Islet precursor cell (in vitro differentiated cells): Measurements from ENCODE around the gene ZMIZ2.
"Not testable (repeated sequence)": the region's sequence is repeated elsewhere in the genome, so short reads cannot be mapped to it uniquely, and the experiment has no call there.

ENCODE experiments used
- DNase-seq: peaks from one replicate; pipeline ENCODE4 v3.0.0-alpha.2; 2018

ZMIZ2 gene

DNA sequence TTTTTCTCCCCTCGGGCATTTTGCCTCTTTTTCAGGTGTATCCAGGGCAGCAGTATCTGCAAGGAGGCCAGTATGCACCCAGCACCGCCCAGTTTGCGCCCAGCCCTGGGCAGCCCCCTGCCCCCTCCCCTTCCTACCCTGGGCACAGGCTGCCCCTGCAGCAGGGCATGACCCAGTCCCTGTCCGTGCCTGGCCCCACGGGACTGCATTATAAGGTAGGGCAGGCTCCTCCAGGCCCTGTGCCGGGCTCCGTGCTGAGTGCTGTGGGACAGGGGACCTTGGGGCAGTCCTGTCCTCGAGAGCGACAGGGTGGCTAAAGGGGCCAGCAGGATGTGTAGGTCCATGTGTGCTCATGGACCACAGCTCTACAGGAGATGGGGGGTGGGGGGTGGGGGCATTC is 10.6 kb downstream of the ZMIZ2 start:
- peak; percentile 46 for DNase-seq

DNA sequence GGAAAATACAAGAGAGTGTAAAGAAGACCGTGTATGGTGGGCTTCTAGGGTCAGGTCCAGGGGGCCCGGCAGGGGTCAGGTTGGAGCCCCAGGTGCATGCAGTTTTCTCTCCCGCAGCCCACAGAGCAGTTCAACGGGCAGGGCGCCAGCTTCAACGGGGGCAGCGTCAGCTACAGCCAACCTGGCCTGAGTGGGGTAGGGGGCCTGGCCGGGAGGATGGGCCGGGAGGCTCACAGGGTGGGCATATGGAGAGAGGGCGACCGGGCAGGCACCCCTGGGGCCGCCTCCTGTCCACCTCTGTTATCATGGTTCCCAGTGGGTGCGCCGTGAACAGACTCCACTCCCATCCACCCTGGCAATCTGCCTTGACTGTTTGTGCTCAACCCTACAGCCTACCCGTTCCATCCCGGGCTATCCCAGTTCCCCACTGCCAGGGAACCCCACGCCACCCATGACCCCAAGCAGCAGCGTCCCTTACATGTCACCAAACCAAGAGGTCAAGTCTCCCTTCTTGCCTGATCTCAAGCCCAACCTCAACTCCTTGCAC is 11.5 kb downstream of the ZMIZ2 start:
- DNase-seq, result no peak

DNA sequence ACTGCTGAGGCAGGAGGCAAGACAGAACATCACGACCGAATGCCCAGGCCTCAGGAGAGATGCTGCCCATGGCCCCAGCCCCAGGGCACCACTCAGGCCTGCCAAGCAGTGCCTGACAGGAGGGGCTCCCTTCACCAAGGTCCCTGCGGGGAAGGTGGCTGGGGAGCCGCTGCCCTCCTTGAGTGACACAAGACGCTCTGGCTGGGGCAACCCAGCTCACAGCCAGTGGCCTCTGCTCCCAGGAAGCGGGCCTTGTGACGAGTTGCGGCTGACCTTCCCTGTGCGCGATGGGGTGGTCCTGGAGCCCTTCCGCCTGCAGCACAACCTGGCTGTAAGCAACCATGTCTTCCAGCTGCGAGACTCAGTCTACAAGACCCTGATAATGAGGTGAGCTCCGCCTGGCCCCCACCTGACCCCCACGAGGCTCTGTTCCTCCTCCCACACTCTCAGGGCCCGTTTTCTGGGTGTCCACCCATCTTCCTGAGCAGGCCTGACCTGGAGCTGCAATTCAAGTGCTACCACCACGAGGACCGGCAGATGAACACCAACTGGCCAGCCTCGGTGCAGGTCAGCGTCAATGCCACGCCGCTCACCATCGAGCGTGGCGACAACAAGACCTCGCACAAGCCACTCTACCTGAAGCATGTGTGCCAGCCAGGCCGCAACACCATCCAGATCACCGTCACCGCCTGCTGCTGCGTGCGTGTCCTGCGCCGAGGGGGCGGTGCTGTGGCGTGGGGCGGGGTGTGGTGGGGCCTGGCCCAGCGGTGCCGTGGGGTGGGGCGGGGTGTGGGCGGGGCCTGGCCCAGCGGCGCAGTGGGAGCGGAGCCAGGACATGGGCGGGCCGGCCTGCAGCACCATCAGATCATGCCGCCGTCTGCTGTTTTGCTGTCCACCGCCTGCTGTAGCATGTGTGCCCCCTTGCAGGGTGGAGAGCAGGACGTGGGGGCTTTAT is 12.8 kb downstream of the ZMIZ2 start:
- DNase-seq, result peak; percentile 76

GRCh38 chr7:44762300-44762699 is 13.7 kb downstream of the ZMIZ2 start:
- no peak for DNase-seq

DNA sequence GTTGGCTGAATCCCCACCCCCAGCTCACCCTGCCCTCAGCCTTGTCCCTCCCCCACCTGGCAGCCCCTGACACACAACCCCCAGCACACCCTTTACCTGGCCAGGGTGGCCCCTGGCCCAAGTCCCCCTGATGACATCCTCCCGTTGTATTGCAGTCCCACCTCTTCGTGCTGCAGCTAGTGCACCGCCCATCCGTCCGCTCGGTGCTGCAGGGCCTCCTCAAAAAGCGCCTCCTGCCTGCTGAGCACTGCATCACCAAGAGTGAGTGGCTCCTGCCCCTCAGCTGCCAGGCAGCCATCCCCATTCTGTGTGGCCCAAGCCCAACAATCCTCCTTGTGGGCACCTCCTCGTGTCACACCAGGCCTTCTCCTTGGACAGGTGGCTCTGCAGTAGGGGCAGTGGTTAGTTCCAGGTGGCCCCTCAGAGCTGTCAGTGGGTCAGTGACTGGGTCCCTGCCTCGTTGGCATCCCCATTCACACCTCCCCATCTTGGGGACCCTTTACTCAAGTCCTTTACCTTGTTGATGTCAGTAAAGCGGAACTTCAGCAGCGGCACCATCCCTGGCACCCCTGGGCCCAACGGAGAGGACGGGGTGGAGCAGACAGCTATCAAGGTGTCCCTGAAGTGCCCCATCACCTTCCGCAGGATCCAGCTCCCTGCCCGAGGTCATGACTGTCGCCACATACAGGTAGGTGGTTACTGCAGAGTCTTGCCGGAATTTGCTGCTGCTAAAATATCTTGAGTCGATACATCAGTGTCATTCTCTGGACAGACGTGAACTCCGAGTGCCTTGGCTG is 14.3 kb downstream of the ZMIZ2 start:
- no peak for DNase-seq

DNA sequence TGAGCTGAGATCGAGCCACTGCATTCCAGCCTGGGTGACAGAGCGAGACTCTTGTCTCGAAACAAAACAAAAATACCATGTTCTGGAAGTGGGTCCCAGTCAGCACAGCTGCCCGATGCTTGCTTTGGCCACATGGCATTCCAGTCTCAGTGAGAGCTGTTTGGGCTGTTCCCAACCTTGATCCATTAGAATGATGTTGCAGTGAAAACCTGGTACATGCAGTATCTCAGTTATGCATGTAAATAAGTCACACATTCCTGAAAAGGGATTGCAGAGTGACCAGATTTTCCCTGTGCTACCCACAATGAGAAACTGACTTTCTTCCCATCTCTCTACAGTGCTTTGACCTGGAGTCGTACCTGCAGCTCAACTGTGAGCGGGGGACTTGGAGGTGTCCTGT is 15.4 kb downstream of the ZMIZ2 start:
- no peak for DNase-seq

DNA sequence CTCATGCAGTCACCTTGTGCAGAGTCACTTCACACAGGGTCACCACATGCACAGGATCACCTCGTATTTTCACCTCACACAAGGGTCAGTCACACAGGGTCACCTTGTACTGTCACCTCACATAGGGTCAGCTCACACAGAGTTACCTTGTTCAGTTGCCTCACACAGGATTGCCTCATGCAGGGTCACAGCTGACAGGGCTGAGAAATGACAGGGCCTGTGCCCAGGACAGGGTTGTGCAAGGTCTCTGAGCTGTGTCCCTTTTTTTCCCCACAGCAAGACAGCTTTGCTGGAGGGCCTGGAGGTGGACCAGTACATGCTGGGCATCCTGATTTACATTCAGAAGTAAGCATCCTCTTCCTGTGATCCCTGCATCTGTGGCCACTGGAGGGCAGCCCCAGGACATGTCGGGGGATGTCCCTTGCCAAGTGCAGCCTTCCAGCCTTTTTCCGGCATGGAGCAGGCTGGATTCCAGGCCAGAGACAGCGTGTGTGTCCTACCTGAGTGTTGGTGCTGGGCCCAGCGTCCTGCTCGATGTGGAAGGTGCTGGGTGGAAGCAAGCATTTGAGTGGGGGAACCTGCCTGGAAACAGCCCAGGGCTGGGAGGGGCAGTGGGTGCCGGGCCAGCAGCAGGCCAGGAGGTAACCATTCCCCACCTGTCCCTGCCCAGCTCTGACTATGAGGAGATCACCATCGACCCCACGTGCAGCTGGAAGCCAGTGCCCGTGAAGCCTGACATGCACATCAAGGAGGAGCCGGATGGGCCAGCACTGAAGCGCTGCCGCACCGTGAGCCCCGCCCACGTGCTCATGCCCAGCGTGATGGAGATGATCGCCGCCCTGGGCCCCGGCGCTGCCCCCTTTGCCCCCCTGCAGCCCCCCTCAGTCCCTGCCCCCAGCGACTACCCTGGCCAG is 16.3 kb downstream of the ZMIZ2 start:
- DNase-seq, result no peak

DNA sequence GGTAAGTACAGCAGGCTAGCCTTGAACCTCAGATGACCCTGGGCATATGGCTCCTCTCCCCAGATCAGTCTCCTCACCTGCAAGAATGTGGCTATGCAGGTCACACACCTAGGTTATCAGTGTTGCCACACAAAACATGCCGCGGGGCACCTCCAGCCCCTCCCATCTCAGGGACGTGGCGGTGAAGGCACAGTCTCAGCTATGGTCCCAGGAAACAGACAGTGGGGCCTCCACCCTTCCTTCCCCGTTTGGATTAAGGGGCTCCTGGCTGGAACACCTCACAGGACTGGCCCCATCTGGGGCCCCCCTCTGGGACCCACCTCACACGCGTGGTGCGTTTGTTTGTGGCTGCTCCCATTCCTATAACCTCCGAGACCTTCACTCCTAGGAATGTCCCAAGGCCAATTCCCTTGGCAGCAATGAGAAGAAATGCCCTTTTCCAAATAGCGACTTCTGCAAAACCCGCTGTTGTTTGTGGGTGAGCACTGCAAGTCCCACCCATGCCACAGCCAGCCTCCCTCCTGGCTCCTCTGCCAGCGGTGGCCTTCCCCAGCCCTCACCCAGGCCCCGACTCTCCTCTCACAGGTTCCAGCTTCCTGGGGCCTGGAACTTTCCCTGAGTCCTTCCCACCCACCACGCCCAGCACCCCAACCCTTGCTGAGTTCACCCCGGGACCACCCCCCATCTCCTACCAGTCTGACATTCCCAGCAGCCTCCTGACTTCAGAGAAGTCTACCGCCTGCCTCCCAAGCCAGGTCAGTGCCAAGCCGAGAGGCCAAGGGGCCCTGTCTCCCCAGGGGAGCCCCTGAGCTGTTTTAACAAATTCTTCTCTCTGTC is 17.1 kb downstream of the ZMIZ2 start:
- DNase-seq, result no peak

DNA sequence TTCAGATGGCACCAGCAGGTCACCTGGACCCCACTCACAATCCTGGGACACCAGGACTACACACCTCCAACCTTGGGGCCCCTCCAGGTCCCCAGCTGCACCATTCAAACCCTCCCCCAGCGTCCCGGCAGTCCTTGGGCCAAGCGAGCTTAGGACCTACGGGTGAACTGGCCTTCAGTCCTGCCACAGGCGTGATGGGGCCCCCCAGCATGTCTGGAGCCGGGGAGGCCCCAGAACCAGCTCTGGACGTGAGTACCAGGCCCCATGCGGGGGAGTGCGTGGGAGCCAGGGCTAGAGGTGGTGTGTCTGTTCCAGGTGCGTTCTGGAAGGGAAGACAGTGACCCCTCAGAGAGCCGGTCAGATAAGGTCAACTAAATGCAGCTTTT is 17.8 kb downstream of the ZMIZ2 start:
- no peak for DNase-seq

GRCh38 chr7:44767134-44767911 is 18.7 kb downstream of the ZMIZ2 start:
- DNase-seq, result no peak

DNA sequence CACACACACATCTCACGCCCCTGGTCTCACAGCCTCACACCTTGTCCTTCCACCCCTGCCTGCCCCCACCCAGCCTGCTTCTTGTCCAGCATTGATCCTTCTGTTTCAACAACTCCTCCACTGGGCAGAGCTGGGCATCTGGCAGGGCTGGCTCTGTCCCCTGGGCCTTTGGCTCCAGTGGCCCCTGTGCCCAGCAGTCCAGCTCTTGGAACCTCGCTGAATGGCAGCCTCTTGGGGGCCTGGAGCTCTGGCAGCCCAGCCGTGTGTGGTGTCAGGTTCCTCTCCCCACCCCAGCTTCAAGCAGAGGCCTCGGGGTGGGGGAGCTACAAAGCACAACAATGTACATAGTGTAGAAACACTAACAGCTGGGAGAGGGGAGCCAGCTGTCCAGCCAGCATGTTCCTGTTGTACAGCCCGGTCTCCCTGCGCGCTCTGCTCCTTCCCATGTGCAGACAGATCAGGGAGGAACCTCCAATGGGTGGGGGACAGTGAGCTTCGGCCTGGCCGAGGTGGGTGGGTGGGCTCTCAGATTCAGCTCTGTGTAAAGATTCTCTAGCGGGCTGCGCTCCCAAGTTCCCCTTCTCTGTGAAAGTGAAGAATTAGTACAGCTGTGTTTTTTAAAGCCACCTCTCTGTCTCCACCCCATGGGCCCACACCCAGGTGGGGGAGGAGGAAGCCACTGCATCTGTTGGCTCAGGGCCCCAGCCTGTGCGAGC is 19.4 kb downstream of the ZMIZ2 start:
- DNase-seq, result no peak

DNA sequence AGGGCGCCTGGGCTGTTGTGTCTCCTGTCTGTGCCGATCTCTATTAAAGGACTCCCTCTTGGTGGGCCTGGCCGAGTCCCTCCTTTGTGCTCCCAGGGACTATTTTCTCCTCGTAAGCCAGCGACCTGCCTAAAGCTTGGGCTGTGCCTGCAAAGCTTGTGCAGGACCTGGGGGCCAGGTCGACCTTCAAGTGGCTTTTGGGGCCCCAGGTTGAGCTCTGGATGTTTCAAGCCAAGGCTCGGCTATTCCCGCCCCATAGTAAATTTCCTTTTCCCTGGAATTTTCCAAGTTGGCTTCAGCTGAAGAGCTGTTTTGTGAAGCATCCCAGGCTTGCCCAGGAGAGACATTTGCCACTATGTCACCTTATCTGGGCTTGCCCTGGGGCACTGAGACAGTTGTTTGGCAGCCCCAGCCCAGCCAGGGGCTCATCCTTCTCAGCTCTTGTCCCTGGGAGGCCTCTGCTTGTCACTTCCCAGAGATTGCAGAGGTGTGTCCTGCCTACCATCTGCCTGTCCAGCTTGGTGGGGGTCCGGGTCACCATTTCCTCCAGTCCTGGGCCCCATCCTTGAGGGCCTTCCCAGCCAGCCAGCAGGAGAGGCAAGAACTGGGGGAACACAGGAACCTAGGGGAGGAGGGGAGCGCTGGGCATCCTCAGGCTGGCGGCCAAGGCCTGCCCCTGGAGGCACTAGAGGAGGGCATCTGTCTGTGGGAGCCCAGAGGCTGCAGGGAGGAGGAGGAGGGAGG is 20.2 kb downstream of the ZMIZ2 start:
- peak; percentile 52 for DNase-seq

- DNase-seq, result no peak
Measured at GRCh38 chr7:44769376-44769775, 20.7 kb downstream of the ZMIZ2 start.

DNA sequence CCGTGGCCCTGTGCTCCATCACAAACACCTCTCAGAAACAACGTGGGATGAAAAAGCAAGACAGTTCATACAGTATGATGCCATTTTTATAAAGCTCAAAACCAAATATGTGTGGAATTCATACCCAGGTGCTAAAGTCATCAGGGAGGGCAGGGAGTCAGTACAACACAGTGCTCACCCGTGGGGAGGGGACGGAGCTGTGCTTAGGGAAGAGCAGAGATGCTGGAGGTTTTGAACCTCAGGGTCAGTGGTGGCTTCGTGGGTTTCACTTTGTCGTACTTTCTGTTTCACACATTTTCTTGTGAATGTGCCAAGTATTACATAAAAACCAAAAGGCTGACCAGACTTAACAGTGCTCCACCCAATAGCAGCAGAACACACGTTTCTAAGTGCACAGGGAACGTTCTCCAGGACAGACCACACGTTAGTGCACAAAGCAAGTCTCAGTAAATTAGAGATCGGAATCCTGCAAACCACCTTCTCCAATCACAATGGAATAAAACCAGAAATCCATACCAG is 21.2 kb downstream of the ZMIZ2 start:
- no peak for DNase-seq

GRCh38 chr7:44771358-44771757 is 22.7 kb downstream of the ZMIZ2 start:
- peak; percentile 40 for DNase-seq

- peak; percentile 49 for DNase-seq
Measured at GRCh38 chr7:44772440-44772839, 23.8 kb downstream of the ZMIZ2 start.

- DNase-seq, result peak; percentile 55
Measured at GRCh38 chr7:44772867-44773266, 24.2 kb downstream of the ZMIZ2 start.

DNA sequence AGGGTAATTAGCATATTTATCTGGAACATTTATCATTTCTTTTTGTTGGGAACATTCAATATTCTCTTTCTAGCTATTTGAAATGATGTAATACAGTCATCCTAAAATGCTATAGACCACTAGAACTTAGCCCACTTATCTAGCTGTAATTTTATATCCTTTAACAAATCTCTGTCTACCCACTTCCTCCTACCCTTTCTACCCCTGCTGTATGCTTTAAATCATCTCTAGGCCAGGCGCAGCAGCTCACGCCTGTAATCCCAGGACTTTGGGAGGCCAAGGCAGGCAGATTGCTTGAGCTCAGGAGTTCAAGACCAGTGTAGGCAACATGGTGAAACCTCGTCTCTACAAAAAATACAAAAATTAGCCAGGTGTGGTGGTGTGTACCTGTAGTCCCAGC is 25.8 kb downstream of the ZMIZ2 start:
- DNase-seq, result not testable (repeated sequence)
